ENCODE data around the gene MSI2. TPM values are rescaled to one million over a fixed set of nuclear protein-coding genes. Genes with fewer than 3 reads are reported as not detected.

The MSI2 gene
- total and polyA plus RNA-seq, 9 of the 15 experiments (the other 6 are each of a cell fraction or from before 2014, with no cell fraction given), result 4.6 to 61.8 (median 42.4) TPM

DNA sequence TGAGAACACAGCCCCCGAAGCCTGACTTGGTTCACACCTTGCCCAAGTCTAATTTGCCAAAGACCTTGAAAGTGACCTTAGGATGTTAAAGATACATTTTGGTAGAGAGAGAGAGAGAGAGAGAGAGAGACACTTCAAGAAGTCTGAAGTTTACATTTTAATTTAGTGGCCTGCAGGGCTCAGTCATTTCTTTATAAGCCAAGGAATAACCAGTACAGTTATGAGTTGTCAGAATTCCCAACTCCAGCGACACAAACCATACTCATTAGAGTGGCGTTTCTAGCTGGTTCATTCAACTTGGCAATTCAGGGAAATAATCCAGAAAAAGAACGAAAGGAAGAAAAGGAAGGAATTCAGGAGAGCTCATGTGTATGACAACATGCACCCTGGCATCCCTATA lies 284.7 kb downstream of the MSI2 start:
- ChIA-PET CTCF (ENCODE audit: low intra/inter-chr PET ratio) (no interaction called here), POLR2A (interaction anchor here (0.5 to 2.4 kb wide), 6 partner anchors 9 to 972 kb away, joined by 3 to 9 read pairs (median 3); no protein-coding TSS in a partner anchor)
- ATAC-seq, result no peak
- intact Hi-C loops (cut with micrococcal nuclease), result no loop called here
- H3K36me3 ChIP-seq (ENCODE audit: control insufficient read depth, insufficient read depth, low read length), result no peaks in the 10 kb centered on the region; the same call in 2 of the 3 replicates
- H3K4me3 ChIP-seq, result no peak overlapping the region
- TF ChIP-seq, protein P1, sequence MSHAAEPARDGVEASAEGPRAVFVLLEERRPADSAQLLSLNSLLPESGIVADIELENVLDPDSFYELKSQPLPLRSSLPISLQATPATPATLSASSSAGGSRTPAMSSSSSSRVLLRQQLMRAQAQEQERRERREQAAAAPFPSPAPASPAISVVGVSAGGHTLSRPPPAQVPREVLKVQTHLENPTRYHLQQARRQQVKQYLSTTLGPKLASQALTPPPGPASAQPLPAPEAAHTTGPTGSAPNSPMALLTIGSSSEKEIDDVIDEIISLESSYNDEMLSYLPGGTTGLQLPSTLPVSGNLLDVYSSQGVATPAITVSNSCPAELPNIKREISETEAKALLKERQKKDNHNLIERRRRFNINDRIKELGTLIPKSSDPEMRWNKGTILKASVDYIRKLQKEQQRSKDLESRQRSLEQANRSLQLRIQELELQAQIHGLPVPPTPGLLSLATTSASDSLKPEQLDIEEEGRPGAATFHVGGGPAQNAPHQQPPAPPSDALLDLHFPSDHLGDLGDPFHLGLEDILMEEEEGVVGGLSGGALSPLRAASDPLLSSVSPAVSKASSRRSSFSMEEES (CRISPR knock-in tag; IDR thresholded peaks at IDR 0.05), result no peak
- TF ChIP-seq NCOA4 (IDR thresholded peaks at IDR 0.05; ENCODE audit: partially characterized antibody) (no peak), FOXJ2 (tag; IDR thresholded peaks at IDR 0.05) (no peak), CREB1 (IDR thresholded peaks at IDR 0.05) (no peak), CREB1 (CRISPR knock-in tag; IDR thresholded peaks at IDR 0.05) (no peak), KLF6 (CRISPR knock-in tag; IDR thresholded peaks at IDR 0.05; ENCODE audit: borderline replicate concordance) (no peak), EZH2 (IDR thresholded peaks at IDR 0.05; ENCODE audit: borderline replicate concordance, low read depth, low read length) (no peak)
- TF ChIP-seq, protein P2, sequence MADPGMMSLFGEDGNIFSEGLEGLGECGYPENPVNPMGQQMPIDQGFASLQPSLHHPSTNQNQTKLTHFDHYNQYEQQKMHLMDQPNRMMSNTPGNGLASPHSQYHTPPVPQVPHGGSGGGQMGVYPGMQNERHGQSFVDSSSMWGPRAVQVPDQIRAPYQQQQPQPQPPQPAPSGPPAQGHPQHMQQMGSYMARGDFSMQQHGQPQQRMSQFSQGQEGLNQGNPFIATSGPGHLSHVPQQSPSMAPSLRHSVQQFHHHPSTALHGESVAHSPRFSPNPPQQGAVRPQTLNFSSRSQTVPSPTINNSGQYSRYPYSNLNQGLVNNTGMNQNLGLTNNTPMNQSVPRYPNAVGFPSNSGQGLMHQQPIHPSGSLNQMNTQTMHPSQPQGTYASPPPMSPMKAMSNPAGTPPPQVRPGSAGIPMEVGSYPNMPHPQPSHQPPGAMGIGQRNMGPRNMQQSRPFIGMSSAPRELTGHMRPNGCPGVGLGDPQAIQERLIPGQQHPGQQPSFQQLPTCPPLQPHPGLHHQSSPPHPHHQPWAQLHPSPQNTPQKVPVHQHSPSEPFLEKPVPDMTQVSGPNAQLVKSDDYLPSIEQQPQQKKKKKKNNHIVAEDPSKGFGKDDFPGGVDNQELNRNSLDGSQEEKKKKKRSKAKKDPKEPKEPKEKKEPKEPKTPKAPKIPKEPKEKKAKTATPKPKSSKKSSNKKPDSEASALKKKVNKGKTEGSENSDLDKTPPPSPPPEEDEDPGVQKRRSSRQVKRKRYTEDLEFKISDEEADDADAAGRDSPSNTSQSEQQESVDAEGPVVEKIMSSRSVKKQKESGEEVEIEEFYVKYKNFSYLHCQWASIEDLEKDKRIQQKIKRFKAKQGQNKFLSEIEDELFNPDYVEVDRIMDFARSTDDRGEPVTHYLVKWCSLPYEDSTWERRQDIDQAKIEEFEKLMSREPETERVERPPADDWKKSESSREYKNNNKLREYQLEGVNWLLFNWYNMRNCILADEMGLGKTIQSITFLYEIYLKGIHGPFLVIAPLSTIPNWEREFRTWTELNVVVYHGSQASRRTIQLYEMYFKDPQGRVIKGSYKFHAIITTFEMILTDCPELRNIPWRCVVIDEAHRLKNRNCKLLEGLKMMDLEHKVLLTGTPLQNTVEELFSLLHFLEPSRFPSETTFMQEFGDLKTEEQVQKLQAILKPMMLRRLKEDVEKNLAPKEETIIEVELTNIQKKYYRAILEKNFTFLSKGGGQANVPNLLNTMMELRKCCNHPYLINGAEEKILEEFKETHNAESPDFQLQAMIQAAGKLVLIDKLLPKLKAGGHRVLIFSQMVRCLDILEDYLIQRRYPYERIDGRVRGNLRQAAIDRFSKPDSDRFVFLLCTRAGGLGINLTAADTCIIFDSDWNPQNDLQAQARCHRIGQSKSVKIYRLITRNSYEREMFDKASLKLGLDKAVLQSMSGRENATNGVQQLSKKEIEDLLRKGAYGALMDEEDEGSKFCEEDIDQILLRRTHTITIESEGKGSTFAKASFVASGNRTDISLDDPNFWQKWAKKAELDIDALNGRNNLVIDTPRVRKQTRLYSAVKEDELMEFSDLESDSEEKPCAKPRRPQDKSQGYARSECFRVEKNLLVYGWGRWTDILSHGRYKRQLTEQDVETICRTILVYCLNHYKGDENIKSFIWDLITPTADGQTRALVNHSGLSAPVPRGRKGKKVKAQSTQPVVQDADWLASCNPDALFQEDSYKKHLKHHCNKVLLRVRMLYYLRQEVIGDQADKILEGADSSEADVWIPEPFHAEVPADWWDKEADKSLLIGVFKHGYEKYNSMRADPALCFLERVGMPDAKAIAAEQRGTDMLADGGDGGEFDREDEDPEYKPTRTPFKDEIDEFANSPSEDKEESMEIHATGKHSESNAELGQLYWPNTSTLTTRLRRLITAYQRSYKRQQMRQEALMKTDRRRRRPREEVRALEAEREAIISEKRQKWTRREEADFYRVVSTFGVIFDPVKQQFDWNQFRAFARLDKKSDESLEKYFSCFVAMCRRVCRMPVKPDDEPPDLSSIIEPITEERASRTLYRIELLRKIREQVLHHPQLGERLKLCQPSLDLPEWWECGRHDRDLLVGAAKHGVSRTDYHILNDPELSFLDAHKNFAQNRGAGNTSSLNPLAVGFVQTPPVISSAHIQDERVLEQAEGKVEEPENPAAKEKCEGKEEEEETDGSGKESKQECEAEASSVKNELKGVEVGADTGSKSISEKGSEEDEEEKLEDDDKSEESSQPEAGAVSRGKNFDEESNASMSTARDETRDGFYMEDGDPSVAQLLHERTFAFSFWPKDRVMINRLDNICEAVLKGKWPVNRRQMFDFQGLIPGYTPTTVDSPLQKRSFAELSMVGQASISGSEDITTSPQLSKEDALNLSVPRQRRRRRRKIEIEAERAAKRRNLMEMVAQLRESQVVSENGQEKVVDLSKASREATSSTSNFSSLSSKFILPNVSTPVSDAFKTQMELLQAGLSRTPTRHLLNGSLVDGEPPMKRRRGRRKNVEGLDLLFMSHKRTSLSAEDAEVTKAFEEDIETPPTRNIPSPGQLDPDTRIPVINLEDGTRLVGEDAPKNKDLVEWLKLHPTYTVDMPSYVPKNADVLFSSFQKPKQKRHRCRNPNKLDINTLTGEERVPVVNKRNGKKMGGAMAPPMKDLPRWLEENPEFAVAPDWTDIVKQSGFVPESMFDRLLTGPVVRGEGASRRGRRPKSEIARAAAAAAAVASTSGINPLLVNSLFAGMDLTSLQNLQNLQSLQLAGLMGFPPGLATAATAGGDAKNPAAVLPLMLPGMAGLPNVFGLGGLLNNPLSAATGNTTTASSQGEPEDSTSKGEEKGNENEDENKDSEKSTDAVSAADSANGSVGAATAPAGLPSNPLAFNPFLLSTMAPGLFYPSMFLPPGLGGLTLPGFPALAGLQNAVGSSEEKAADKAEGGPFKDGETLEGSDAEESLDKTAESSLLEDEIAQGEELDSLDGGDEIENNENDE (IDR thresholded peaks at IDR 0.05; ENCODE audit: low read depth, low read length), result no peak
- H2AFZ ChIP-seq (ENCODE audit: low read depth, low read length), result no peak overlapping the region
- no peak for FAIRE-seq
- WGBS (ENCODE audit: insufficient coverage, low coverage, missing lambda C conversion rate), result 68% methylated on average over 3 of the region's 4 CpGs
- BruUV-seq (replicated peaks), result no TSS peak
- H3K79me2 ChIP-seq (ENCODE audit: control insufficient read depth, insufficient read depth, low read length), result no peaks in the 10 kb centered on the region
- H3K27ac ChIP-seq (ENCODE audit: extremely low read depth, low read depth, low read length), result no peak overlapping the region
- H4K20me1 ChIP-seq (replicated peaks; ENCODE audit: control insufficient read depth, insufficient read depth, low read length), result 0 out of 2 replicates have a peak, but pooled peaks cover 4% of the 10 kb centered on the region
- in situ Hi-C loops (cut with MboI), result no loop called here
- peaks cover 6 to 14% of the 10 kb centered on the region in 2 experiments; a peak in 4 of 5 replicates for H3K4me1 ChIP-seq (replicated peaks in 1 of 2; ENCODE audit: control insufficient read depth in 2 of 2, insufficient read depth in 2 of 2, low read length in 2 of 2)
- no peaks in the 10 kb centered on the region for H3K9me1 ChIP-seq (ENCODE audit: control insufficient read depth, insufficient read depth, low read length)
- DNase-seq (ENCODE audit: extremely low read depth in 1 of 4, low spot score in 3 of 4), result no peak
- no peak overlapping the region for H3K9ac ChIP-seq (ENCODE audit: insufficient read depth in 1 of 2, low read depth in 2 of 2, low read length in 2 of 2)
- no peaks in the 10 kb centered on the region for H3K9me3 ChIP-seq (replicated peaks; ENCODE audit: control insufficient read depth, insufficient read depth, low read depth, low read length)
- H3K4me2 ChIP-seq (ENCODE audit: insufficient read depth, low read length), result no peak overlapping the region
- H3K27me3 ChIP-seq (ENCODE audit: control insufficient read depth in 2 of 2, insufficient read depth in 2 of 2, low read length in 2 of 2), result no peaks in the 10 kb centered on the region

Data from K562 (cell line).